Measurements from ENCODE around the gene ORM2.
"Not testable (repeated sequence)": the region's sequence is repeated elsewhere in the genome, so short reads cannot be mapped to it uniquely, and the experiment has no call there.

ORM2 gene

DNA sequence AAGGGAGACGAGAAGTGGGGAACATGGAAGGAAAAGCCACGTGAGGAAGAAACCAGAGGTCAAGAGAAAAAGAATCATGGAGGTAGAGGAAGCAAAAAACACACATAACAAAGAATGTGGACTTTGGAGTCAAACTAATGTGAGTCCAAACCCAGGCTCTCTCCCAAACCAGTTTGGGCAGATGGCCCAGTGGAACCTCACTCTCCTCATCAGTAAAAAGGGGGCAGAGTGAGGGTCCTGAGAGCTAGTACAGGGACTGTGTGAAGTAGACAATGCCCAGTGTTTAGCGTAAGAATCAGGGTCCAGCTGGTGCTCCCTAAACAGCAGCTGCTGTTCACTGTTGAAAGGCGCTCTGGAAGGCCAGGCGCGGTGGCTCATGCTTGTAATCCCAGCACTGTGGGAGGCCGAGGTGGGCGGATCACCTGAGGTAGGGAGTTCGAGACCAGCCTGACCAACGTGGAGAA is 1.3 kb upstream of the ORM2 start:
- in situ Hi-C loops (cut with MboI; ENCODE audit: low sequenced_read_pairs) = not testable (repeated sequence)

DNA sequence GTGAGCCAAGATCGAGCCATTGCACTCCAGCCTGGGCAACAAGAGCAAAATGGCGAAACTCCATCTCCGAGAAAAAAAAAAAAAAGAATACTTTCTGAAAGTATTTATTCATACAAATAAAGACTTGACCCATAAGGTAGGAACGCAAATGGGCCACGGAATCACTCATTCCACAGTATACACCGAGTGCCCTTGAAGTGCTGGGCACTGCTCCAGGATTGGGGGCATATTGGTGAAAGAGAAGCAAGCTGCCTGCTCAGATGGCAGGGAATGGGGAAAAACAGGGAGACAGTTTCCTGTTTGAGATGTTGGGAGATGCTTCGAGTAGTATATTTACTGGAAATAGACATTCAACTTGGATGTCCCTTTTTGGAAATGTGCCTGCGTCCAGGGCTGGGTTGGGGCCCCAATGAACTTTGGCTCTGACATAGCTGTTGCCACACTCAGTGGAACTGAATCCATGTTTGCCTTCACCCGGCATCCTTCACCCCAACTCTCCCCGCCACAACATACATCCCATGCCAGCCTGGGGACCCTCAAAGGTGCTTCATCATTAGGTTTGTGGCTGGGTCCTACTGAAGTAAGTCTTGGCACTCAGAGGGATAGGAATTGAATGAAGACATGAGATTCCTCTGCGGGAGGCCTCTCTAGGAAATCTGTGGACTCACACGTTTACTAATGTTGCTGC is 588 bp upstream of the ORM2 start:
- in situ Hi-C loops (cut with MboI; ENCODE audit: low sequenced_read_pairs) = not testable (repeated sequence)

DNA sequence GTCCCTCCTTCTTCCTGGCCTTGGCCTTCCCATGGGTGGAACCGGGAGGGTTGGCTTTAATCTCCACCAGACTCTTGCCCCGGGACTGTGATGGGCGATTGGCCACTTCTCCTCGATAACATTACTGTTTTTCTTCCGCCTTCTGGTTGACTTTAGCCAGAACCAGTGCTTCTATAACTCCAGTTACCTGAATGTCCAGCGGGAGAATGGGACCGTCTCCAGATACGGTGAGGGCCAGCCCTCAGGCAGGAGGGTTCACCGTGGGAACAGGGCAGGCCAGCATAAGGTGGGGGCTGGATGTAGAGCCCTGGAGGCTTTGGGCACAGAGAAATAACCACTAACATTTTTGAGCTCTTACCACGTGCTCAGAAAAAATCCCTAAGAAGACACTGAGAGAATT is 967 bp downstream of the ORM2 start:
- in situ Hi-C loops (cut with MboI; ENCODE audit: low sequenced_read_pairs) = no loop called here

DNA sequence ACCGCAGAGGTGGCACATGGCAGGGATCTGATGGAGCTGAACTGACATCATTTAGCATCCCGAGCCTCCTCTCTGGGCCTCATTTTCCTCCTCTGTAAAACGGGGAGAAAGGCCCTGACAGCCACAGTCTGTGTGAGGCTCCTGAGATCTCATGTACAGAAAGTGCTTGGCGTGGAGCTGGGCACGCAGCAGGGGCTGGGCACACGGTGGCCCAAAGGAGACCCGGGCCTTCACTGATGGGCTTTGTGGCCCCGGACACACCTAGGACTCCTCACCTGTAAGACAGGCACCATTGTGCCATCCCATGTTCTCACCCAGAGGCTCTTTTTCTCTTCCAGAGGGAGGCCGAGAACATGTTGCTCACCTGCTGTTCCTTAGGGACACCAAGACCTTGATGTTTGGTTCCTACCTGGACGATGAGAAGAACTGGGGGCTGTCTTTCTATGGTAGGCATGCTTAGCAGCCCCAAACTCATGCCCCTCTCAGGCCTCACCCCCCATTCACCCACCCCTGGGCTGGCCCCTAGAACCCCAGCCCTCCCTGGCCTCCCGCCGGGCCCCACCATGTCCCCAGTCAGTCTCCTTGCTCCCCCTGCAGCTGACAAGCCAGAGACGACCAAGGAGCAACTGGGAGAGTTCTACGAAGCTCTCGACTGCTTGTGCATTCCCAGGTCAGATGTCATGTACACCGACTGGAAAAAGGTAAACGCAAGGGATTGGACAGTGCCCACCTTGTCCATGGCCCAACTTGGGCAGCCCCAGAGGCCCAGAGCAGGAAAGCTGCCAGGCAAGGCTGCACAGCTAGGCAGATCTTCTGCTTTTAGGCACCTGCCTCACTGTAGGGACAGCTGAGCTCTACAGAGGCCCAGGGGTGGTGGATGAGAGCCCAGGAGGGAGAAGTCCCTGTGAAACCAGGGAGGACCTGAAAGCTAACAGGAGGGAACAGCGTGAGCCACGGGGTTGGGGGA is 1.8 kb downstream of the ORM2 start:
- in situ Hi-C loops (cut with MboI; ENCODE audit: low sequenced_read_pairs) = not testable (repeated sequence)

DNA sequence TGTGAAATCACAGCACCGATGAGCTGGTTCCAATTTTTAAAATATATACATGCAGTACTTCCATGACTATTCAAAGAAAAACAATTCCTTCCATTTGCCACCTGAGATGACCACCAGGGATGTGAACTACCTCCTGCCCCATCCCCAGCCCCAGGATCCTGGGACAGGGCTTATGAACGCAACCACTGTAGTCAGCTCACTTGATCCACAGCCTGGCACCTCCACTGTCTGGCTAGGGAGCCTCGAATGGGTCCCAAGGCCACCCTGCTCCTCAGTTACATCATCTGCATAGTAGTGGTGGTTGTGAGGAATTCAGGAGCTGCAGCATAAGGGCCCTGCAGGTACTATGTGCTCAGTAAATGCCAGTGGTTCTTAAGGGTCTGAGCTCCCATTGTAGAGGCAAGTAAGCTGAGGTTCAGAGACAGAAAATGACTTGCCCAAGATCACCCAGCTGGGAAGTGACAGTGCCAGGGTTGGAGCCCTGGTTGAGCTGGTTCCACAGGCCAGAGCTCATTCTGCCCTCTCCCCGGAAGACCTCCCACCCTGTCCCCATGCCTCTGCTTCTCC is 2.9 kb downstream of the ORM2 start:
- in situ Hi-C loops (cut with MboI; ENCODE audit: low sequenced_read_pairs) = not testable (repeated sequence)

DNA sequence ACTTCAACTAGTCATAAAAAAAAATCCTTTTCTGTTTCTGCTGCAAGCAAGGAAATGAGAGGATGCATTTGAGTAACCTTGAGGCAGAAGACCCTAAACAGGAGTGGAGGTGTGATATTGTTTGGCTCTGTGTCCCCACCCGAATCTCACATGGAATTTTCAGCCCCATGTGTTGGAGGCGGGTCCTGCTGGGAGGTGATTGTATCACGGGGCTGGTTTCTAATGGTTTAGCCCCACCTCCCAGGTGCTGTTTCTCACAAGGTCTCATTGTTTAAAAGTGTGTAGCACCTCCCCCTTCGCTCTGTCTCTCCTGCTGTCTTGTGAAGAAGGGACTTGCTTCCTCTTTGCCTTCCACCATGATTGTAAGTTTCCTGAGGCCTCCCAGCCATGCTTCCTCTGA is 4.0 kb downstream of the ORM2 start:
- in situ Hi-C loops (cut with MboI; ENCODE audit: low sequenced_read_pairs) = not testable (repeated sequence)

DNA sequence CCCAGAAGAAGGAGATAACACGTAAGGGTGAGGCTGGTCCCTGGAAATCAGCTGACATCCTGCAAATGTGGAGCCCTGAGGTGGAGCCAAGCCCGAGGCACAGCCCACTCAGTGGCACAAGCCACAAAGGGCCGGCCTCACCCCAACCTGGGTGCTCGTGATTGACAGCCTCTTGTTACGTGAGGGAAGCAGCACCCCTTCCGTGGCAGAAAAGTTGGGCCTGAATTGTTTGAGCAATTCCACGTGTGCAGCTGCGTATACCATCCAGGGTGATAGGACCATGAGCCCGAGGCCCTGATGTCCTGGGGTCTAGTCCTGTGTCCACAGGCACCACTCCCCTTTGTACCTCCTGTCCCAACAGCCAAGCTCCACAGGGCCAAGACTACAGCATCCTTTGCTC is 4.8 kb downstream of the ORM2 start:
- in situ Hi-C loops (cut with MboI; ENCODE audit: low sequenced_read_pairs) = no loop called here

DNA sequence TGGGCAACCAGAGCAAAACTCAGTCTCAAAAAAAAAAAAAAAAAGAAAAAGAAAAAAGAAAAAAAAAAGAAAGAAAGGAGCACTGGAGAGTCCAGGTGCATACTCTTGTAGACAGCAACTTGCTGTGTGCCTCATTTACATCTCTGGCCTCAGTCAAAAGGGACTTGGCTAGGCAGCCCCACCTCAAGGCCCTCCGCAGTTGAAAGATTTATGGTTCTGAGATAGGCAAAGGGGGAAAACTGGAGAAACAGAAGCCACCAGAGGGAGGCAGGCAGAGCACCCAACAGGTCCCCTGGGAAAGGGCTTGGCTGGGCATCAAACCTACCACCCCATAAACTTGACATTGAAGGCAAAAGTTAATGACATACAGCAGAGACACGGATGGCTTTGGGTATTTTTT is 6.1 kb downstream of the ORM2 start:
- in situ Hi-C loops (cut with MboI; ENCODE audit: low sequenced_read_pairs) = no loop called here

DNA sequence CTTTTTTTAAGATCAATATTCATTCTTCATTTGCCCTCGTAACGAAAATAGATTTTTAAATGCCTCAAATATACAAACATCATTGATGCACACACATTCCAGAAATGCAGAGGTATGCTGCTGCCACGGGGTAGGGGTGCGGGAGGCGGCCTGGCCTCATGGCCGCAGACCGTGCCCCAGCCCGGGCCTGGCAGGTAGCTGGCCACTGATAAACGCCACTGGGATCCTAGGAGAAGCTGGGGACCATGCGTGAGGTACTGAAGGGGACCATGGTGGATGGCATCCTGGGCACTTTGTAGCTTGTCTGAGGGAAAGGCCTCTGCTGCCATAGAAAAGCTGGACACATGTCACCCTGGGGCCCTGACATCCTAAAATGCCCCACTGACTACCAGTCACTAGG is 6.5 kb downstream of the ORM2 start:
- in situ Hi-C loops (cut with MboI; ENCODE audit: low sequenced_read_pairs) = no loop called here

DNA sequence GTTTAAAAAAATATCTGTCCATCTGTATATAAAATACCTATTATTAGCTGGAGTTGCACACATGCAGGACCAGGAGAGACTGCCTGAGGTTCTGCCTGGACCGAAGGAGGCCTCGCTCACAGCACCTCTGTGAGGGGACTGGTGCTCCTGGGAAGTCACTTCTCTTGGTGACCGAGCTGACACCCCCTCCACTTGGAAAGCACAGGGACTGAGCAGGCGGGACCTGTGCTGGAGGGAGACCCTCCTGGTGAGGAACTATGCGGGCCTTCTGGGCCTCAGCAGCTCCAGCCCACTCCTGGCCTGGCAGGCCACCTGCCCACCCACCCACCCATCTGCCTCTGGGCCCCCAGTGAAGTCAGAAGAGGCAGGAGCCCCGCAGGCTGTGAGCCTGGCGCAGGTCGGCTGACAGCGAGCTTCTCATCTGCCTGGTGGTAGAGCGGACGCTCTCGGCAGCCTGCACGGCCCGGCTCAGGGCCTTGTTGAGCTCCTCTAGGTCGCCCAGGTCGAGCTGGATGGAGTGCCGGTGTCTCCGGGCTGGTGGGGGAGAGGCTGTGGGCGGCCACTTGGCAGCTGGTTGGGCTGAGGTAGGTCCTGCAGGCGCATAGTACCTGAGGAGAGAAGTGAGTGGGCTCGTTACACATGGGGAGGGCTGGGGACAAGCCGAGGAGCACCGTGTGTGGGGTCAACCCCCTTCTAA is 7.2 kb downstream of the ORM2 start:
- in situ Hi-C loops (cut with MboI; ENCODE audit: low sequenced_read_pairs) = no loop called here

DNA sequence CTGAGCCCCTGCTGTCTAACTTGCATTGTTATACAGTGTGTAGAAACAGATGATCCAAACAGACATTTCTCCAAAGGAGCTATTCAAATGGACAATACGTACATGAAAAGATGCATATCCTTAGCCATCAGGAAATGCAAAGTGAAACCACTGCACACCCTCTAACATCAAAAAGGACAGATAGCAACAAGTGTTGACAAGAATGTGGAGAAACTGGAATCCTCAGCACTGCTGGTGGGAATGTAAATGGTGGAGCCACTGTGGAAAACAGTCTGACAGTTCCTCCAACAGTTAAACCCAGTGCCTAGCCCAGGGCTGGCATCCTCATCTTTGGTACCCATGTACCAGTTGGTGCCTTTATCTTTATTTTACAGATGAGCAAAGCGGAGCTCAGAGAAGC is 8.5 kb downstream of the ORM2 start:
- in situ Hi-C loops (cut with MboI; ENCODE audit: low sequenced_read_pairs) = no loop called here

DNA sequence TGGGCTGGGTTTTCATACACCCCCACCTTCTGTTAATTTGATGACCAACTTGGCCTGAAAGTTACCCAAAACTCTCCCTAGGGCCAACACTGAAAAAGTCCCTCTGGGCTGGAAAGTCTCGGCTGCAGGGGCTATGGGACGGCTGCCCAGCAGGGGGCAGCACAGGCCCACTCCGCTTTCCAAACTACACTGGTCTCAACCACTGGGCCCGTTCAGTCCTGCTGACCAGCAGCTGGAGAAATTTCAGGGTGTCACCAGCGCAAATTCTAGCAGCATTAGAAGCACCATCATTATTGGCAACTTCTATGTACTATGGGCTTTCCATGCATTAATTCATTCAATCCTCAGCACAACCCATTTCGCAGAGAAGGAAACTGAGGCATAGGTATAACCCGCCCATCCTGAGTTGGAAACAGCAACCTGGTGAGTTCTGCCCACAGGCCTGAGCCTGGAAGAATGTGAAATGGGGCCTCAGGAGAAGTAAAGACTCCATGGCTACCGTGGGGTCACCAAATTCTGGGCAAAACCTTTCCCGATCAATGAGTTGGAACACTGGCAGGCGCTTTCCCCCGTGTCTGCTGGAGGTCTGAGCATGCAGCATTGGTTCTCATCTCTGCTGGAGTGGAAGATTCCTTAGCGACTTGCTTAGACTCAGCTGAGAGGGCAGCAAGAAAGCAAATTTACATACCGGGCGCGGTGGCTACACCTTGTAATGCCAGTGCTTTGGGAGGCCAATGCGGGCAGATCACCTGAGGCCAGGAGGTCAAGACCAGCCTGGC is 9.7 kb downstream of the ORM2 start:
- in situ Hi-C loops (cut with MboI; ENCODE audit: low sequenced_read_pairs) = no loop called here

DNA sequence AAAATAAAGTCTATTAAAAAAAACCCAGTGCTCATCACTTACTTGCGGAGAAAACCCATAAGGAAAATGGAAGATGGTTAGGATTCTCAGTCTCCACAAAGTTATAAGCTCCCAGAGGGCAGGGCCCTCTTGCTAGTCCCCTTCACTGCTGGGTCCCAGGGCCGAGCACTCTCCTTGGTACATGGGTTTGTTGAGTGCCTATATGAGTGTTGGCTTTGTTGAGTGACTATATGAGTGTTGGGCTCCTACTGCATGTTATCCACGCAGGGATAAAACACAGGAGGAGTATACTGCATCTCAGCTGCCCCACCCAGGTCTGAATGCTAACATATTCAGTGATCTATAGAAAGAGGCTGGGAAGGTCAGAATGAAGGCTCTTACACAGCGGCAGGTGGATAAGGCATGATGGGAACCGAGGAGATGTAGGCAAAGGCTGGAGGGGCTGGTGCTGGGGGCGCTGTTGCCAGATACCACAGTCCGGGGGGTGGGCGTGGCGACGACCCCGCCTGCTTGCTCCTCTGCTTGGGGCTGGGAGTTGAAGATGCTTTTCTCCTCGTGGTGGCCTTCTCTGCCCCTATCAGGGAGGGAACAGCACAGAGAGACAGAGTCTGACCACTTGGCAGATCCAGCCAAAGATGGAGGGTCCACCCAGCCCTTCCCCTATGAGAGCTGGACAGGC is 11.6 kb downstream of the ORM2 start:
- in situ Hi-C loops (cut with MboI; ENCODE audit: low sequenced_read_pairs) = no loop called here

DNA sequence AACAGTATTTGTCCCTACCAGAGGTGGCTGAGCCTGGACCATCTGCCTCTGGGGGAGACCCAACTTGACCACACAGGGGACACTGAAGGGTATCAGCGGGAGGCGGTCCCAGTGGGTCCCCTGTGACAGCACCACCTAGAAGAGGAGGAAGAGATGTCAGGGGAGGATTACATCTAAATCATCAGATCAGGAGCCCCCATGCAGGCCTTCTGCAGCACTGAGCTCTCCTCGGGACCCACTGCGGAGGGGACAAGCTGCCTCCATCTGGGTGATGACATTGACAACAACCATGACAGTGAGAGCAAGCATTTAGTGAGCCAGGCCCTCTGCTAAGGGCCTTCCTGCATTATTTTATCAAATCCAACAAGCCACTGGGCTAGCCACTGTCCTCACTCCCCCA is 12.3 kb downstream of the ORM2 start:
- in situ Hi-C loops (cut with MboI; ENCODE audit: low sequenced_read_pairs) = no loop called here

DNA sequence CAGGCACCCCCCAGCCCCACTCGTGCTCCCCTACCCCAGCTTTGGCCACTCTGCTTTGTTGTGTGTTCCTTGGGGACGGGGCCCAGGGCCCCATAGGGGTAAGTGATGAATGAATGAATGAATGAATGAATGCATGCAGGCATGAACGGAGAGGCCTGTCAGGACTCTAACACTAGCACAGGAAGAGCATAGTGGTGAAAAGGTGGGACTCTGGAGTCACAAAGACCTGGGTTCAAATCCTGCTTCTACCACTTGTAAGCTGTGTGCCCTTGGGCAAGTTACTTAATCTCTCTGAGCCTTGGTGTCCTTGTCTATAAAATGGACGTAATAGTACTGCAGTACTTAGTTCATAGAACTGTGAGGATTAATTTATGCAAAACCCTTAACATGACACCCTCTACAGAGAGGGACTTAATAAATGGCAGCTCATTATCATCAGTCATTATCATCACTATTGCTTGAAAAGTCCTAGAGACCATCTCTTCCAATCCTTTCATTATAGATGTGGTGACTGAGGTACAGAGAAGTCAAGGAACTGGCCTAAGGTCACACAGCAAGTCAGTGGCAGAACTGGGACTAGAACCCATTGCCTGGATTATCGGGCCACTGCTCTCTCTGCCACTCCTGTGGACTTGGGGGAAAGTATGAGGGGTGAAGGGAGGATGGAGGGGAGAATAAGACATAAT is 13.2 kb downstream of the ORM2 start:
- in situ Hi-C loops (cut with MboI; ENCODE audit: low sequenced_read_pairs) = no loop called here

DNA sequence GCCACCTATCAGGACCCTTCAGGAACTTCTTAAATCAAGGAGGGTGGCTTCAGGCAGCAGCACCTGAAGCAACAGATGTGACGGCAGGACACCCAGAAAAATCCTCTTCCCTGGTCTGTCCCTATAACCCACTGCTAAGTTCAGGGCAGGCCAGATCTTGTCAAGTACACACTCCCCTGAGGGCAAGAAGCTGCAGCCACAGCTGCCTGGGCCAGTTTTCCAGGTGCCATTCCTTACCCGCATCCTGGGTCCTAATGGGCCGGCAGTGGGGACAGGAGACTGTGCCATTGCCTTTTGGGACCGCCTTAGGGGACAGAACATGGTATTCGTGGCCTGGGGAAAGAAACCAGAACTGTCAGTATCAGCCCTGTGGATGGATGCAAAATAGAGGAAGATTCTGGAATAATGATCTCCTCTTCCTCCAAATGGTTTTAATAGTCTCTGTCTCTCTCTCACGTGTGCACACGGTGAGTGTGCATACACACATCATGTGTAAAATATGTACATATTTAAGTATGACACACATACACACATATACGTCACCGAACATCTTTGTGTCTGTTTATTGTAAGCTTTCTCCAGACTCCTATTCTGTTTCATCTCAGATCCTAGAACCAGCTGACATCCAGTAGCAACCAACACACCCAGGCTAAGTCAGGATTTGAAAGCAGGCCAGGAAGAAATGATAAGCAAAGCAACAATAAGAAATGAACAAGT is 14.0 kb downstream of the ORM2 start:
- in situ Hi-C loops (cut with MboI; ENCODE audit: low sequenced_read_pairs) = no loop called here

DNA sequence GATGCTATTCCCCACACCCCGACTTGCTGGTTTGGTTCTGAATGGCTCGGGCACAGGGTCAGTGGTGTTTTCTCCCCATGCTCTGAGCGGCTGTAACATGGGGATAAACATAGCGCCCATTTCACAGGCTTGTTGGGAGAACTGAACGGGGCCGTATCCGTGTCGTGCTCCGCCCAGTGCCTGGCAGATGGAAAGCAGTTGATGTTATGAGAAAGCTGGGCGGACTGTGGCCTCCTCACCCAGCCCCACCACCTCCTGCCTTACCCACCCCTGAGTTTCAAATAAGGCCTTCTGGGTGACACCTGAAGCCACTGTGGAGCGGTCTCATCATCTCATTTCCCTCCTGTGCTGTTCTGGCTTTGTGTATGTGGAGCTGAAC is 14.5 kb downstream of the ORM2 start:
- in situ Hi-C loops (cut with MboI; ENCODE audit: low sequenced_read_pairs) = no loop called here

DNA sequence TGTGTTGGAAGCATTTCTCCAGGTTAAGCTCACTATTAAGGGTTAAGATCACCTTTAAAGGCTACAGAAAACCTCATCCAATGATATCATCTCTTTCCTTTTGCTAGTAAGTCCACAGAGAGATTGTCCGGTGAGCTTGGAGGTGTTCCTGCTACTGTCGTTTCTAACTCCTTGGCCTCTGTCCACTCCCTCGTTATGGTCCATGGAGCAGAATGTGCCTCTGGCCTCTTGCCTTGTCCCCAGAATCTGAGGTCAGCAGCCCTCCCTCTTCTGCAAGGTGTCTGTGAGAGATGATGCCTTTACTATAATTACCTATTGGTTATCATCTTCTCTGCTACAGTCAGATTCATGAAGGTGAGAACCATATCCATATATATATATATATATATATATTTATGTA is 15.0 kb downstream of the ORM2 start:
- in situ Hi-C loops (cut with MboI; ENCODE audit: low sequenced_read_pairs) = no loop called here
